Activated CD8-positive, alpha-beta T cell treated with anti-CD3 and anti-CD28 coated beads, Interleukin-2, amount 10 ng/mL, durations not matched to agents 7 days and 5 days (primary cell): ENCODE data around the gene ZNF837. TPM values are rescaled to one million over a fixed set of nuclear protein-coding genes. Genes with fewer than 3 reads are reported as not detected.

Experiments
- ATAC-seq: fragments of 150-1000 bp; cut with Tn5 transposase; one replicate; pipeline ENCODE4 v1.10.0; 2021; ENCODE audit warnings: moderate library complexity
- CTCF ChIA-PET: fragments of 350-600 bp; sonication (Branson Sonifier 250); formaldehyde crosslinking; loops from one replicate; lab custom pipeline; 2021; ENCODE audit warnings: antibody characterized with exemption; lab: Charles Lee
- POLR2A ChIA-PET: fragments of 350-600 bp; sonication (Branson Sonifier 250); formaldehyde crosslinking; loops from one replicate; lab custom pipeline; 2021; ENCODE audit warnings: antibody characterized with exemption; lab: Charles Lee
- DNase-seq: peaks from one replicate; pipeline ENCODE4 v3.0.0-alpha.2; 2020
- H3K27ac Mint-ChIP-seq: one replicate; pipeline ENCODE4 v1.8.0; 2021; ENCODE audit warnings: mild to moderate bottlenecking, mixed read lengths
- H3K27me3 Mint-ChIP-seq: one replicate; pipeline ENCODE4 v1.8.0; 2021; ENCODE audit warnings: low read depth, mixed read lengths
- H3K36me3 Mint-ChIP-seq: one replicate; pipeline ENCODE4 v1.8.0; 2021; ENCODE audit warnings: low read depth, mixed read lengths
- H3K4me1 Mint-ChIP-seq: one replicate; pipeline ENCODE4 v1.8.0; 2021; ENCODE audit warnings: low read depth, mixed read lengths
- H3K4me3 Mint-ChIP-seq: one replicate; pipeline ENCODE4 v1.8.0; 2021; ENCODE audit warnings: mild to moderate bottlenecking, mixed read lengths
- H3K9me3 Mint-ChIP-seq: one replicate; pipeline ENCODE4 v1.8.0; 2022; ENCODE audit warnings: mixed read lengths; ENCODE audit not compliant: insufficient read depth
- total RNA-seq, 2 experiments: library from RNA; stranded (reverse); gene quantifications; one replicate each; pipeline ENCODE4 v1.2.3, GENCODE V29; 2021

The ZNF837 gene
- total RNA-seq, 2 experiments from 2014 or later = 1.3 to 1.5 TPM

GRCh38 chr19:58345558-58345957, 35.3 kb downstream of the ZNF837 start:
- POLR2A ChIA-PET = no interaction called here
- CTCF ChIA-PET = no interaction called here
- H3K9me3 Mint-ChIP-seq = no peaks in the 10 kb centered on the region
- peak overlapping the region; percentile 95 for H3K4me3 Mint-ChIP-seq
- peaks cover 32% of the 10 kb centered on the region for H3K4me1 Mint-ChIP-seq
- H3K36me3 Mint-ChIP-seq = peaks cover 25% of the 10 kb centered on the region
- H3K27ac Mint-ChIP-seq = peak overlapping the region; percentile 6
- DNase-seq (no peak), ATAC-seq (no peak)
- H3K27me3 Mint-ChIP-seq = no peaks in the 10 kb centered on the region

- DNase-seq (no peak), ATAC-seq (no peak)
- no peaks in the 10 kb centered on the region for H3K9me3 Mint-ChIP-seq
- H3K27me3 Mint-ChIP-seq = no peaks in the 10 kb centered on the region
- peaks cover 10% of the 10 kb centered on the region for H3K4me1 Mint-ChIP-seq
- CTCF ChIA-PET = interaction anchor here (1.4 kb wide), 1 partner anchor 16 kb away, joined by 5 read pairs; no protein-coding TSS in a partner anchor
- H3K36me3 Mint-ChIP-seq = peaks cover 57% of the 10 kb centered on the region
- POLR2A ChIA-PET = no interaction called here
- H3K27ac Mint-ChIP-seq = no peak overlapping the region
- no peak overlapping the region for H3K4me3 Mint-ChIP-seq
Observed at GRCh38 chr19:58338825-58339558, 41.8 kb downstream of the ZNF837 start.

DNA sequence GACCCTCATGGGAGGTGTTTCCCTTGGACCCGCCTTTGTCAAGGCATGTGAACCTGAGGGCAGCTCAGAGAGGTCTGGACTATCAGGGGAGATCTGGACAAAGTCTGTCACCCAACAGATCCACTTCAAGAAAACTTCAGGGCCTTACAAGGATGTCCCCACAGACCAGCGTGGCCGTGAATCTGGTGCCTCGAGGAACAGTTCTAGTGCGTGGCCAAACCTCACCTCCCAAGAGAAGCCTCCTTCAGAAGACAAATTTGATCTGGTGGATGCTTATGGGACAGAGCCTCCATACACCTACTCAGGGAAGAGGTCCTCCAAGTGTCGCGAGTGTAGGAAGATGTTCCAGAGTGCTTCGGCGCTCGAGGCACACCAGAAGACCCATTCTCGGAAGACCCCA, 42.5 kb downstream of the ZNF837 start:
- ATAC-seq (no peak), DNase-seq (no peak)
- Mint-ChIP-seq H3K4me3 (no peak overlapping the region), H3K9me3 (no peaks in the 10 kb centered on the region), H3K27ac (no peak overlapping the region), H3K27me3 (no peaks in the 10 kb centered on the region), H3K4me1 (peaks cover 10% of the 10 kb centered on the region), H3K36me3 (peaks cover 55% of the 10 kb centered on the region)
- POLR2A ChIA-PET = no interaction called here
- CTCF ChIA-PET = no interaction called here

GRCh38 chr19:58336820-58337219, 44.0 kb downstream of the ZNF837 start:
- Mint-ChIP-seq H3K4me3 (no peak overlapping the region), H3K36me3 (peaks cover 49% of the 10 kb centered on the region), H3K27me3 (no peaks in the 10 kb centered on the region), H3K9me3 (no peaks in the 10 kb centered on the region), H3K27ac (no peak overlapping the region), H3K4me1 (peaks cover 10% of the 10 kb centered on the region)
- ChIA-PET POLR2A (no interaction called here), CTCF (interaction anchor here (1.1 kb wide), 1 partner anchor 72 kb away, joined by 3 read pairs; the partner anchor contains the start of gene ZNF584)
- ATAC-seq (no peak), DNase-seq (no peak)

GRCh38 chr19:58336216-58336615, 44.6 kb downstream of the ZNF837 start:
- POLR2A ChIA-PET = no interaction called here
- H3K4me1 Mint-ChIP-seq = peaks cover 10% of the 10 kb centered on the region
- CTCF ChIA-PET = interaction anchor here (1.1 kb wide), 1 partner anchor 72 kb away, joined by 3 read pairs; the partner anchor contains the start of gene ZNF584
- no peak overlapping the region for H3K27ac Mint-ChIP-seq
- H3K27me3 Mint-ChIP-seq = no peaks in the 10 kb centered on the region
- ATAC-seq (no peak), DNase-seq (no peak)
- H3K9me3 Mint-ChIP-seq = no peaks in the 10 kb centered on the region
- no peak overlapping the region for H3K4me3 Mint-ChIP-seq
- peaks cover 46% of the 10 kb centered on the region for H3K36me3 Mint-ChIP-seq

- H3K36me3 Mint-ChIP-seq = peaks cover 42% of the 10 kb centered on the region
- no peak overlapping the region for H3K4me3 Mint-ChIP-seq
- ATAC-seq (no peak), DNase-seq (no peak)
- POLR2A ChIA-PET = no interaction called here
- no peaks in the 10 kb centered on the region for H3K9me3 Mint-ChIP-seq
- CTCF ChIA-PET = interaction anchor here (1.3 kb wide), 1 partner anchor 9 kb away, joined by 3 read pairs; the partner anchor contains the start of gene ZSCAN22
- no peaks in the 10 kb centered on the region for H3K27me3 Mint-ChIP-seq
- peaks cover 7% of the 10 kb centered on the region for H3K4me1 Mint-ChIP-seq
- H3K27ac Mint-ChIP-seq = no peak overlapping the region
Observed at GRCh38 chr19:58335630-58336029, 45.2 kb downstream of the ZNF837 start.

DNA sequence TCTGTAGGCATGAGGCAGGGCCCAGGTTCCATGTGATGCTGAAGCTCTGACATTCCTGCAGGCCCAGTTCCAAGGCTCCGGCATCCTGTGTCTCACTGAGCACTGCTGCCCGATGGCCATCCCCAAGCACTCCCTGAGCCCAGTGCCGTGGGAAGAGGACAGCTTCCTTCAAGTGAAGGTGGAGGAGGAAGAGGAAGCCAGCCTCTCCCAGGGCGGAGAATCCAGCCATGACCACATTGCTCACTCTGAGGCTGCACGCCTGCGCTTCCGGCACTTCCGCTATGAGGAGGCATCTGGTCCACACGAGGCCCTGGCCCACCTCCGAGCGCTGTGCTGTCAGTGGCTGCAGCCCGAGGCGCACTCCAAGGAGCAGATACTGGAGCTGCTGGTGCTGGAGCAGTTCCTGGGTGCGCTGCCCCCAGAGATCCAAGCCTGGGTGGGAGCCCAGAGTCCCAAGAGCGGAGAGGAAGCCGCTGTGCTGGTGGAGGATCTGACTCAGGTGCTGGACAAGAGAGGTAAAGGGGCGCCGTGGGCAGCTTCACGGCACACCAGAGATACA, 46.1 kb downstream of the ZNF837 start:
- Mint-ChIP-seq H3K27me3 (no peaks in the 10 kb centered on the region), H3K9me3 (no peaks in the 10 kb centered on the region), H3K36me3 (peaks cover 37% of the 10 kb centered on the region), H3K4me3 (no peak overlapping the region), H3K27ac (peak overlapping the region; percentile 23), H3K4me1 (peaks cover 3% of the 10 kb centered on the region)
- no peak for ATAC-seq
- DNase-seq = no peak
- ChIA-PET POLR2A (no interaction called here), CTCF (interaction anchor here (1.0 to 1.3 kb wide), 3 partner anchors 8 to 184 kb away, joined by 3 to 5 read pairs (median 3); partner anchors contain the start of gene ZSCAN22)

DNA sequence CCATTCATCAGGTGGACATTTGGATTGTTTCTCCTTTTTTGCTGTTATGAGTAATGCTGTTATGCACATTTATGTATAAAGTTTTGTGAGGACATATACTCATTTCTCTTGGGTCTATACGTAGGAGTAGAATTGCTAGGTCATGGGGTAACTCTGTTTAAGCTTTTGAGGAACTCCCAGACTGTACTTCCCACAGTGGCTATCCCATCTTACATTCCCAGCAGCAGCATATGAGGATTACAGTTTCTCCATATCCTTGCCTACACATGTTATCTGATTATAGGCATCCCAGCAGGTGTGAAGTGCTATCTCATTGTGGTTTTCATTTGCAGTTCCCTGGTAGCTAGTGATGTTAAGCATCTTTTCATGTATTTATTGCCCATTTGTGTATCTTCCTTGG, 48.1 kb downstream of the ZNF837 start:
- POLR2A ChIA-PET = interaction anchor here (1.1 kb wide), 1 partner anchor 15 kb away, joined by 3 read pairs; no protein-coding TSS in a partner anchor
- ATAC-seq = no peak
- no peaks in the 10 kb centered on the region for H3K27me3 Mint-ChIP-seq
- H3K36me3 Mint-ChIP-seq = peaks cover 18% of the 10 kb centered on the region
- peaks cover 9% of the 10 kb centered on the region for H3K4me1 Mint-ChIP-seq
- no peaks in the 10 kb centered on the region for H3K9me3 Mint-ChIP-seq
- no peak overlapping the region for H3K27ac Mint-ChIP-seq
- CTCF ChIA-PET = interaction anchor here (1.2 to 1.4 kb wide), 2 partner anchors 15 to 23 kb away, joined by 3 to 4 read pairs; no protein-coding TSS in a partner anchor
- H3K4me3 Mint-ChIP-seq = no peak overlapping the region
- DNase-seq = no peak

DNA sequence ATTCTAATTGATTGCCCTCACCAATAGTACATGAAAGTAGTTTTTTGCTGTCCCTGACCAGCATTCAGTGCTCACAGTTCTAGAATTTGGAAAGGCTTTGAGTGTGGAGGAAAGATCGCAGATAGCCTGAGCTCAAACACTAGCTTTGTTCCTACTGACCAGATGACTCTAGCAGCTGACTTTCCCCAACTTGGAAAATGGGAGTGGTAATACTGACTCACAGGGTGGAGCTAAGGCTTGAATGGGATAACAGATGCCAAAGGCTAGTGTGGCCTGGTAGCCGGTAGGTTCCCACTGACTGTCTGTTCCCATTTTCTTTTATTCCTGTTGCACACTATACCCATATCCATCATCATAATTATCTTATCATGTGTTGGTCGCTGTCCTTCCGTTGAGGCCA, 50.4 kb downstream of the ZNF837 start:
- no peak for ATAC-seq
- CTCF ChIA-PET = interaction anchor here (1.2 to 1.4 kb wide), 2 partner anchors 32 to 184 kb away, joined by 3 read pairs; partner anchors contain the start of gene ZNF497
- no peaks in the 10 kb centered on the region for H3K9me3 Mint-ChIP-seq
- no peak for DNase-seq
- no peak overlapping the region for H3K27ac Mint-ChIP-seq
- H3K4me3 Mint-ChIP-seq = no peak overlapping the region
- no peaks in the 10 kb centered on the region for H3K27me3 Mint-ChIP-seq
- peaks cover 7% of the 10 kb centered on the region for H3K36me3 Mint-ChIP-seq
- POLR2A ChIA-PET = no interaction called here
- peaks cover 9% of the 10 kb centered on the region for H3K4me1 Mint-ChIP-seq

DNA sequence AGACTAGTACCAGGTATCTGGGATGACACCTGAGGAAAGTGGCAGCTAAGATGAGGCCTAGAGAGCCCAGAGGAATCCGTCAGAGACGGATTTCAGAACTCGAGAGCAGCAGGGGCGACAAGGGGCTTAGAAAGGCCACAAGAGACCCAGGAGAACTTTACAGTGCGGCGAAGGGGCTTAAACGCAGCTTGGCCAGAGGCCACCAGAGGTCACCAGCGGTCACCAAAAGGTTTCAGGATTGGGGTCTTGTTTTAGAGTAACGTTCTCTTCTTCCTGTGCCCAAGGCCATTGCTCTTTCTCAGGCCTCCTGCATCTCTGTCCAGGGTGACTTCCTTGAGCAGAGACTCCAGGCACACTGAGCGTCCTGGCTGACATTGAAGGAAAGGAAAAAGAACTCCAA, 51.8 kb downstream of the ZNF837 start:
- no peak overlapping the region for H3K27ac Mint-ChIP-seq
- H3K4me3 Mint-ChIP-seq = no peak overlapping the region
- H3K4me1 Mint-ChIP-seq = peaks cover 9% of the 10 kb centered on the region
- no peaks in the 10 kb centered on the region for H3K27me3 Mint-ChIP-seq
- peak; percentile 49 for DNase-seq
- H3K36me3 Mint-ChIP-seq = no peaks in the 10 kb centered on the region
- no peak for ATAC-seq
- POLR2A ChIA-PET = interaction anchor here (0.6 to 1.2 kb wide), 3 partner anchors 24 to 149 kb away, joined by 3 to 4 read pairs (median 4); partner anchors contain the start of gene ERVK3-1
- CTCF ChIA-PET = interaction anchor here (1.2 to 1.5 kb wide), 3 partner anchors 80 to 226 kb away, joined by 3 read pairs; partner anchors contain the start of genes CHMP2A, ZBTB45 and ZNF584
- H3K9me3 Mint-ChIP-seq = no peaks in the 10 kb centered on the region

- Mint-ChIP-seq H3K27me3 (no peaks in the 10 kb centered on the region), H3K9me3 (no peaks in the 10 kb centered on the region), H3K4me1 (peaks cover 9% of the 10 kb centered on the region), H3K4me3 (no peak within 1 kb of the TSS), H3K27ac (no peak within 1 kb of the TSS), H3K36me3 (no peaks in the 10 kb centered on the region)
- peak; percentile 94 for DNase-seq
- peak; percentile 93 for ATAC-seq
- POLR2A ChIA-PET = interaction anchor here (0.9 to 2.7 kb wide), 5 partner anchors 10 to 49 kb away, joined by 4 to 6 read pairs (median 4); partner anchors contain the start of genes ERVK3-1 and ZNF8
- CTCF ChIA-PET = interaction anchor here (0.9 to 1.8 kb wide), 5 partner anchors 8 to 192 kb away, joined by 3 to 9 read pairs (median 3); partner anchors contain the start of genes ZBTB45 and ZNF544
Observed at GRCh38 chr19:58326914-58327726, 53.7 kb downstream of the ZNF837 start, which contains the start of gene ZSCAN22. Gene ZSCAN22, plus strand, starts transcription at chr19:58326994. Its CDS starts 7,809 bp downstream, at chr19:58334803.
